Neural progenitor cell (in vitro differentiated cells): ENCODE data around the gene SDF4.

Experiments
- EZH2phosphoT487 ChIP-seq: fragments of 200-600 bp; sonication (generic); IDR thresholded peaks from 2 replicates; pipeline ENCODE4 v1.6.1; 2017; ENCODE audit warnings: antibody characterized with exemption
- TF ChIP-seq, protein P1 (sequence below): fragments of 200-600 bp; sonication (generic); IDR thresholded peaks from 2 replicates; pipeline ENCODE4 v1.5.1; 2017; ENCODE audit warnings: antibody characterized with exemption, mild to moderate bottlenecking

DNA sequence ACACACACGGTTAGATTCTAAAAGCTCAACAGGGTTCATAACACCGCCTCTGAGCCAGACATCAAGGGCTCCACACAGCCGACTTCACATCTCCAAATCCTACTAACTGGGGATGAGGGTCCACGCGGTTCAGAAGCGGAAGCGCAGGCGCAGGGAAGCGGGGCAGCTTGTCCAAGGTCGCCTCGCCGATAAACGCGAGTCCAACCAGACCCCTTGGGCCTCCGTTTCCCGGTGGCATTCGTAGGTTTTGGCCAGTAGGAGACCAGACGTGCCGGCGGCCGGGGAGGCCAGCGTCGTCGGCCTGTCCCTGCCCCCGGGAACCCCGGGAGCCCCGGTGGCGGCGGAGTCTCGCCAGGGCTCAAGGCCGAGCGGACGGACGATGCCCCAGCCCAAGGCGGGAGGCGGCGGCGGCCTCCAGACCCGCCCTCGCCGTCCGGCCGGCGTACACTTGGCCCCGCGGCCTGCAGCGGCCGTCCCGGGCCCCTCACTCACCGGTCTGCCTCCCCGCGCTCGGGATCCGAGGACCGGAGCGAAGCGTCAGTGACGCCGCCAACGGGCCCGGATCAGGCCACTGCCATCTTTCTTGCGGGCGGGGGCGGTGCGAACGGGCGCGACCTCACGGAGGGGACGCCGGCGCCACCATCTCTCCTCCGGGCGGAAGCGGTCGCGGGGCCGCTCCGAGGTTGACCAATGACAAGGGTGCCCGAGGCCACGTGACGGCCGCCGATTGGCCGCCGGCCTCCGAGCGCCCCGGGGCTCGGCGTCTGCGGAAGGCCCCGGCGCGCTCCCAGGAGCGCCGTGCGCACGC is at the start of gene SDF4:
- TF ChIP-seq, protein P1, sequence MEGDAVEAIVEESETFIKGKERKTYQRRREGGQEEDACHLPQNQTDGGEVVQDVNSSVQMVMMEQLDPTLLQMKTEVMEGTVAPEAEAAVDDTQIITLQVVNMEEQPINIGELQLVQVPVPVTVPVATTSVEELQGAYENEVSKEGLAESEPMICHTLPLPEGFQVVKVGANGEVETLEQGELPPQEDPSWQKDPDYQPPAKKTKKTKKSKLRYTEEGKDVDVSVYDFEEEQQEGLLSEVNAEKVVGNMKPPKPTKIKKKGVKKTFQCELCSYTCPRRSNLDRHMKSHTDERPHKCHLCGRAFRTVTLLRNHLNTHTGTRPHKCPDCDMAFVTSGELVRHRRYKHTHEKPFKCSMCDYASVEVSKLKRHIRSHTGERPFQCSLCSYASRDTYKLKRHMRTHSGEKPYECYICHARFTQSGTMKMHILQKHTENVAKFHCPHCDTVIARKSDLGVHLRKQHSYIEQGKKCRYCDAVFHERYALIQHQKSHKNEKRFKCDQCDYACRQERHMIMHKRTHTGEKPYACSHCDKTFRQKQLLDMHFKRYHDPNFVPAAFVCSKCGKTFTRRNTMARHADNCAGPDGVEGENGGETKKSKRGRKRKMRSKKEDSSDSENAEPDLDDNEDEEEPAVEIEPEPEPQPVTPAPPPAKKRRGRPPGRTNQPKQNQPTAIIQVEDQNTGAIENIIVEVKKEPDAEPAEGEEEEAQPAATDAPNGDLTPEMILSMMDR, result no peak
- no peak for TF ChIP-seq EZH2phosphoT487
